NCI-H128 (cell line): ENCODE results near the gene NDFIP2.
"Not testable (repeated sequence)": the region's sequence is repeated elsewhere in the genome, so short reads cannot be mapped to it uniquely, and the experiment has no call there.

ENCODE experiments used
- DNase-seq: peaks from one replicate; lab custom pipeline; 2025; ENCODE audit not compliant: unreplicated experiment; lab: John Stamatoyannopoulos, UW

Gene NDFIP2

DNA sequence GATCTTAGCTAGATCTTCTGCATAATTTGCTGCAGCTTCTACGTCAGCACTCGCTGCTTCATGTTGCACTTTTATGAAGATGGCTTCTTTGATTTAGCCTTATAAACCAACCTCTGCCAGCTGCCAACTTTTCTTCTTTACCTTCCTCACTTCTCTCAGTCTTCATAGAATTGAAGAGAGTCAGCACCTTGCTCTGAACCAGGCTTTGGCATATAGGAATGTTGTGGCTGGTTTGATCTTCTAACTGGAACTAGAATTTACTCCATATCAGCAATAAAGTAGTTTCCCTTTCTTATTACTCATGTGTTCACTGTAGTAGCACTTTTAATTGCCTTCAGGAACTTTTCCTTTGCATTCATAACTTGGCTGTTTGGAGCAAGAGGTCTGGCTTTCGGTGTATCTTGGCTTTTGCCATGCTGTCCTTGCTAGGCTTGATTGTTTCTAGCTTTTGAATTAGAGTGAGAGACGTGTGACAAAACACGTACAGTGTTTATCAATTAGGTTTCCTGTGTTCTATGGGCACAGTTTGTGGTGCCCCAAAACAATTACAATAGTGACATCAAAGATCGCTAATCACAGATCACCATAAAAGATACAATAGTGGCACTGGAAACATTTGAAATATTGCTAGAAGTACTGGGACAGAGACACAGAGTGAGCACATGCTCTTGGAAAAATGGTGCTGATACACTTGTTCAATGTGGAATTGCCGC, 50.7 kb downstream of the NDFIP2 start:
- no peak for DNase-seq

DNA sequence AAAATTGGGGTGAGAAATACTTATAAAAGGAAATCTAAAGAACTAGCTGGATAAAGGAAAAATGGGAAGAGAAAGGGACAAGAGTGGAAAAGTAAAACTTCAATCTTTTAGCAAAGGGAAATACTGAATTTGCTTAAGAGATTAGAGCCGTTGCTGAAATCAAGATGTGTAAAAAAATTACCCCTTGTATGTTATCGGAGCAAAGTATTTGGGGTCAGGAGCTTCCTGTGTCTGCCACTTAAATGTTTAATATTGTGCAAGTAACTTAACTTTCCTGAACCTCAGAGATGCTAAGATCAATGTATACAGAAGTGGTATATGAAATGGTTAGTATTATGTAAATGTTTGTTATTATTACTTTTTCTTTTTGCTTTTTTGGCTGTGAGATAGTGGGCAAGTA, 51.6 kb downstream of the NDFIP2 start:
- DNase-seq, result no peak

DNA sequence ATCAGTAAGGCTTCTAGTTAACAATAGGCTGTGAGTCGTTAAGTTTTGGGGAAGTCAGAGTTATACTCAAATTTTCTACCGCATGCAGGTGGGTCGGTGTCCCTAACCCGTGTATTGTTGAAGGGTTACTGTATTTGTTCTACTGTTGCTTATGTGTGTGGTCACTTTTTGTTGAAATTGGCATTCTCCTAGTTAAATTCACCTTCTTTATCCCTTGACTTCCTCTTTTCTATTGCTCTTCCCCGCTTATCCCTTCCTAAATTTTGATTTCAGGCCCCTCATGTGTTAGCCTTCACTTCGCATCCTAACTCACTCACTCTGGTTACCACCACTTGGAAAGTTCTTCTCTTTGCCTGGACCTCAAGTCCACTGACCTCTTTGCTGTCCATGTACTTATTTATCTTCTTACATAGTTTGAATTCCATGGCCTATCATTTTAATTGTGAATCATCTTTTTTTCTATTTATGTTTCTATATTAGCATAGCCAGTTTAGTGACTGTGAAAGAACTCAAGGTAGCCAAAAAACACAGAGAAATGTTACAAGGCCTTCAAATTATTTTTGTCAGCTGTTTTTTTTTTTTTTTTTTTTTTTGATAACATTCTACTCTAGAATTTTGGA, 52.9 kb downstream of the NDFIP2 start:
- no peak for DNase-seq

DNA sequence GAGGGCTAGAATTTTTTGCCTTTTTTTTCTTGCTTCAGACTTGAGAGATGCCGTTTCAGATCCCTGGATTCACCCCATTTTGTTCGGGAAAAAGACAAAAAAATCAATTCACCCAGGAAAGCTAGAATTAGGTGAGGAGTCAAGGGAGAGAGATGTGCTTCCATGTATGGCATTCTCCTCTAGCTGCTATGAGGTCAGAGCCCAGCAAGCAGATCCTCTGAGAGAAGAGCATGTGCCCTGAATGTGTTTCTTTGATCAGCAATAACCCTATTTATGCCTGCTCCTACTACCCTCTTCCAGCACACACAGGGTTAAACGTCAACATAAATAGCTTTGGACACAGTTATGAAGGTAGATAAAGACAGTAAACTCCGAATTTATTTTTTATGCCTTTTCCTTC, 53.6 kb downstream of the NDFIP2 start:
- no peak for DNase-seq

DNA sequence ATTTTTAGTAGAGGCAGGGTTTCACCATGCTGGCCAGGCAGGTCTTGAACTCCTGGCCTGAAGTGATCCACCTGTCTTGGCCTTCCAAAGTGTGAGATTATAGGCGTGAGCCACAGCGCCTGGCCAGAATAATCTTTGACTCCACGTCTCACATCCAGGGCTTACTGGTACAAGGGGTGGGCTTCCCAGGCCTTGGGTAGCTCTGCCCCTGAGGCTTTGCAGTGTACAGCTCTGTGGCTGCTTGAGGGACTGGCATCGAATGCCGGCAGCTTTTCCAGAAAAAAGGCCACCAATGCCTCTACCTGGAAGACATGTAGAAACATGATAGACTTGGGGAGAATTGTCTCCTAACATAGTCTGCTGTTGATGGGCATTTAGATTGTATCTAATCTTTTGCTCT, 57.8 kb downstream of the NDFIP2 start:
- DNase-seq, result no peak

DNA sequence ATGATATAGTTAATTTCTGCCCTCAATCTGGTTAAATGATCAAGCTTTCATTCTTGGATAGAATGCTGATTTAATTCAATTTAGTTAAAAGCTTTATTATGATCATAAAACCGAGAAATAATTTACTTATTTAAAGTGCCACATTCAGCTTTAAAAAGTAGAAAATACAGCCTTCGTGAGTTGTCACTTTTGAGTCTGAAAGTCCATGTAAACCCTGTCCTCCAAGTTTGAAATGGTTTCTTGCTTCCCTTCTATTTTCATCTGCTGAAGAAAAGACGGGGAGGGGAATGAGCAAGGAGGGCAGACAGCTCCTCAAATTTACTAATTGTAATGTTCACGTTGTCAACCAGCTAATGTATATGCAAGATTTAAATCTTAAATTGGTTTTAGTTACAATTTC, 59.5 kb downstream of the NDFIP2 start:
- no peak for DNase-seq

DNA sequence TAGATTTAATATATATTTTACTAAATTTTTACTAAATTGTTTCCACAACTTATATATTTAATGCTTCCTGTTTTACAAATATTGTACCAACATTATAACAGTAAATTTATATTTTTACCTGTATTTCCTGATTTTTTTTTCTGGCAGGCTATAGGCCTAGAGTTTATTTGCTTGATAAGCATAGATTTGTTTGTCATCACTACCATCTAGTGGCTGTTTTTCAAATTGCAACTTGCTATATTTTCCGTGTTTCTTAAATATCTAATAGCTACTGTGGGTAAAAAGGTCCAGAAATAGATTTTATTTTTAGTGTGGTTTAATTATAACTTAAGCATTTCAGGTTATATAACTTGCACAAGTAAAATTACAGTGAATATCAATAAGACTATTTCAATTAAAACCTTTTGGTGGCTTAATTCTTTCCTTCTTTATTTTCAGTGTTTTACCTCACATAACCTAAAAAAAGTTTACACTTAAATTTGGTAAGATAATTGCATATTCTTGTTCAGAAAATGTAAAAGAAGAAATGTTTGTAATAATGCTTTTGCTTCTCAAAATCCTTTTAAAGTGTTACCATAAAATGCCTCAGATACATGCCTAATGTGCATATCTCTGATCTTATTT, 60.6 kb downstream of the NDFIP2 start:
- DNase-seq, result peak; percentile 55

DNA sequence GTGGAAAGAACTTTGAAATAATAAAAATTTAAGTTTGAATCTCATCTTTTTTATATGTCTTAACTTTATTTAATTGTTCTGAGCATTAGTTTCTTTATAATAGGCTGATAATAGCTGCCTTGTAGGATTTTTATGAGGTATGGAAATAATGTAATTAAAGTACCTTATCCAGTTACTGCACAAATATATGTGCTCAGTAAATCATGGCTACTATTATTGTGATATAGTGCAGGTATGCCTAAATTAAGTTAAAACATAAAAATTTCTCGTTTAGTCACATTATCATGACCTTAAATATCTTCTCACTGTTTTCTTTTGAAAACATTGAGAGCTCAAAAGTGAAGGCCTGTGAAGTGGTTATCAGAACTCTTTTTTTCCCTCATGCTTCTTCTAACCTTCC, 62.9 kb downstream of the NDFIP2 start:
- DNase-seq, result no peak

DNA sequence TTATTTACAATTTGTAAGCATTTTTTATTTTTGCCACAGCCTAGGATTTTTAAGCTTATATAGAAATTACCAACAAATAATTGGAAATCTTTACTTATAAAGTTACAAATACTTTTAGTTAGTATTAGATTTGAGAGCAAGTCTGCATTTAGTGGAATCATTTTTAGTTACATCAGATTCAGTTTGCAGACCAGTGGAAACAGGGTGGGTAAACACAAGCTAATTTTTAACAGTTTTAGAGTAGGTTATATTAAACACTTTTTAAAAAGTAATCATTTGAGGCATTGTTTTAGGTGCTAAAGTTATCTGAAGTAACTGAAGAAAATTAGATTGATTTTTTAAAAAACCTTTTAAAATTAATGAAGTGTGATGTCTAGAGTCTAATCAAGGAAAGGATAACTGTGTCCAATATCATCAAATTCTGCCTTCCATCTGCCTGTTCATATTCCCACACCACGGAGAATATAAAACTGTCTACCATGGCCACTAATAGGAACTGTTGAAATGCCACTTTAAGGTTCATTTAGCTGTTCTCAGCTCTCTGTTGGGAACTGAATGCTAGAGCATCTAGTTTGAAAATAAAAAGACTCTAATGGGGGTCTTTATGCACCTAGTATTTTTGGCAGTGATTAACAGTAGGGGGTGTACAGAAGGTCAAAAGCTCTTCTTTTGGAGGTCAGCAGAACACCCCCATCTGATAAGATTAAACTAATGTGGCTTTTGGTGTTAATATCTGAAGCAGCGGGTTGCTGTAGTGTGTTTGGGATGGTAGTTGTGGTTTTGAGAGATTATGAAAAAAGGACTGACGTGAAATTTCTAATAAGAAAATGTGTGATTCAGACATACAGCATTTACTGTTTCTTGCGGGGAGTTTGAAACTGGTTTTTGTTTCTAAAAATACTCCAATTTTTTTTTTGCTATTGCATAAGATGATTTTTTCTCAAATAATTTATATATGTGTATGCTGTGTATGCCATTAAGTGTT, 66.5 kb downstream of the NDFIP2 start:
- no peak for DNase-seq

DNA sequence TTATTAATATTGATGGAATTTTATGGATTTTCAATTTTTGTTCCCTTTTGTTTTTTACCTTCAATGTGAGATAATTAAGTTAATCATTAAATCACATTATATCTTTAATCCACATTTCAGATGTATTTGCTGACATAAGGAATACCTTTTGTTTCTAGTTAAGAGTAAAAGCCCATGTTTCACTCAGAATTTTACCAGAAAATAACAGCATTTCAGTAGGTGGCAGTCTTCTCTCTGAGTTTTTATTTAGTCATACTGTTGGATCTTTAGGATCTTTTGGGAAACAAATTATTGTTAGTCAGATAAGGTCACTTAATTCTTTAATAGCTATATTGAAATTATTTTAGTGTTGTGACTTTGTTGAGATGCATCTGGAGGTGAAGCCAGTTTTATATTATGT, 67.9 kb downstream of the NDFIP2 start:
- no peak for DNase-seq

DNA sequence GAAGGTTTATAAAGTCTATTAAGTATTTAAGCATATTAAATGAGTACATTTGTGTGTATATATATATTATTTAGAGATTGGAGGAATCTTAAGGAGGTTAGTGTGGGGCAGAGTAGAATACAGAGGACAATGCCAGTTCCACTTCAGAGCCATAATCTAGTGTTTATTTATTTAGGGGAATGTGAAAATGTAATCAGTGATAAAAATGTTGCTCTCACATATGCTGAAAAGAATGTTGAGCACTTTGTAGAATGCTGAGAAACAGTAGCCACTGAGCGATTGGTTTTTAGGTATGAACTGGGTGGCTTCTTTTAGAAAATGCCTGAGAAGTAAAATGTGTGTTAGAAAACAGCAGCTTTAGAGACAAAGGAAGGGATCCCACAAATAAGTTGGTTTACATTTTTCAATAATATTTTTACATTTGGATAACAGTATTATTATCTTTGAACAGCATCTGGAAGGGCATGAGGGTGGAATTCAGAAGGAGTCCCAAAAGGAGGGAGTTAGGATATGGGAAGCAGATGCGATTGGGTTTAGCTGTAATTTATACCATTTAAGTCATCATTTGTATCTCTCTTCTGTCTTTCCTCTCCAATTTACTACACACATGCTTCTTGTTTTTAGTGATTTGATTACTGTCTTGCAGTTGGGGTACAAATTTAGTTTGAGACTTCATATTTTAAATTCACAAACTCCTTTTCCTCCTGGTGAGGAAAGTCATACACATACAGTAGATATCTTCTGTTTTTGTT, 68.6 kb downstream of the NDFIP2 start:
- no peak for DNase-seq

DNA sequence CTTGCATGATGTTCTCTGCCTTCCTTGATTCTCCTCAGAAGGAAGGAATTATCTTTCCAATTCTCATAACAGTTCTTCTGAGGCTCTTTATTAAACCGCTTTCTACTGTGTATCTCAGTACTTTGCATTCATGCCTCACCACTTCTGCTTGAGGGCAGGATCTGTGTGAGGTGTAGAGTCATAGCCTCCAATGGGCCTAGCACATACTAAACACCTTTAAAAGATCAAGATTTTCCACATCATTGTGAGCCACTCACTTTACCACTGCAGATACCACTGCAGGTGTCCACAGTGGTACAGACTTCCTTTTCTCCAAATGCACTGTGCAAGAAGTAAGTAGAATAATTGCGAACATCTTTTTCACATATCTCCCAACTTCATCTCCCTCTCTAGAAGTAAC, 76.7 kb downstream of the NDFIP2 start:
- no peak for DNase-seq

DNA sequence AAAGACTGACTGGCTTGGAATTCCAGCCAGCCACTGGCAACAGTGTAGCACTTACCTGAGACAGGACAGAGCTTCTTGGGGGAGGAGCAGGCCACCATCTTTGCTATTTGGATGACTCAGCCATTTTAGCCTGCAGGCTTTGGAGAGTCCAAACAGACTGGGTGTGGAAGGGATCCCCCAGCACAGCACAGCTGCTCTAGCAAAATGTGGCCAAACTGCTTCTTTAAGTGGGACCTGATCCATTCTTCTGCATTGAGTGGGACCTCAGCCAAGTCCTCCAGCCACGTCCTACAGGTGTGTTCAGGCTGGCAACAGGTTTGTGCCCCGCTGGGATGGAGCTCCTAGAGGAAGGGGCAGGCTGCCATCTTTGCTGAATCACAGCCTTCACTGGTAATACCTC, 80.0 kb downstream of the NDFIP2 start:
- no peak for DNase-seq

DNA sequence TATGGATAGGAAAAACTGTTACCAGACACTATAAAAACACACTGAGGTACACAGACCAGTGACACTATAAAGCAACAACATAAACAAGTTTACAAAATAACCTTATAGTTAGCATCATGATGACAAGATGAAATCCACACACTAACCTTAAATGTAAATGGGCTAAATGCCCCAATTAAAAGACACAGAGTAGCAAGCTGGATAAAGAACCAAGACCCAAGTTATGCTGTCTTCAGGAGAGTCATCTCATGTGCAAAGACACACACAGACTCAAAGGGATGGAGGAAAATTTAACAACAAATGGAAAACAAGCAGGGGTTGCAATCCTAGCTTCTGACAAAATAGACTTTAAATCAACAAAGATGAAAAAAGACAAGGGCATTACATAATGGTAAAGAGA, 81.6 kb downstream of the NDFIP2 start:
- no peak for DNase-seq

DNA sequence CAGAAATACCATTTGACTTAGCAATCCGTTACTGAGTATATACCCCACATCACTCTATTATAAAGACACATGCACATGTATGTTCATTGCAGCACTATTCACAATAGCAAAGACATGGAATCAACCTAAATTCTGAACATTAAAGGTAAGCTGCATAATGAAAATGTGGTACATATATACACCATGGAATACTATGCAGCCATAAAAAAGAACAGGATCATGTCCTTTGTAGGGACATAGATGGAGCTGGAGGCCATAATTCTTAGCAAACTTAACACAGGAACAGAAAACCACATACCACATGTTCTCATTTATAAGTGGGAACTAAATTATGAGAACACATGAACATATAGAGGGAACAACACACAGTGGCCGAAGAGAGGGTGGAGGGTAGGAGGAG, 85.2 kb downstream of the NDFIP2 start:
- DNase-seq, result no peak

DNA sequence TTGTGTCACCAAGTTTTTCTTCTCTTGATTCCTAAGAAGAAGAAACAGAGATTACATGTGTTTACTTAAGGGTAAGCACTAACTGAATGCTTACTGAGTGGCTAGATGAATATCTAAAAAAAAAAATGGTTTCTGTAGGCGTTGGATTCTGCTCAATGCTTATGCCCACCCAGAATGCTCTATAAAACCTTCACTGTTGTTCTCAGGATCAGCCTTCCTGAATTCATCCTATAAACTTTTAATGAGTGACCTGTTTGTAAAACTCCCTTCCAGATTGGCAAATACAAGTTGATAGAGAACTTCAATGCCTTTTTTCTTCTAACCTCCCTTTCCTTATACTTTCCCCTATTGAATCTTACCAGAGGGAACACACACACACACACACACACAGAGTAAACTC, 90.2 kb downstream of the NDFIP2 start:
- no peak for DNase-seq

DNA sequence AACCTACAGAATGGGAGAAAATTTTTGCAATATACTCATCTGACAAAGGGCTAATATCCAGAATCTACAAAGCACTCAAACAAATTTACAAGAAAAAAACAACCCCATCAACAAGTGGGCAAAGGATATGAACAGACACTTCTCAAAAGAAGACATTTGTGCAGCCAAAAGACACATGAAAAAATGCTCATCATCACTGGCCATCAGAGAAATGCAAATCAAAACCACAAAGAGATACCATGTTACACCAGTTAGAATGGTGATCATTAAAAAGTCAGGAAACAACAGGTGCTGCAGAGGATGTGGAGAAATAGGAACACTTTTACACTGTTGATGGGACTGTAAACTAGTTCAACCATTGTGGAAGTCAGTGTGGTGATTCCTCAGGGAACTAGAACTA, 92.9 kb downstream of the NDFIP2 start:
- DNase-seq, result not testable (repeated sequence)

DNA sequence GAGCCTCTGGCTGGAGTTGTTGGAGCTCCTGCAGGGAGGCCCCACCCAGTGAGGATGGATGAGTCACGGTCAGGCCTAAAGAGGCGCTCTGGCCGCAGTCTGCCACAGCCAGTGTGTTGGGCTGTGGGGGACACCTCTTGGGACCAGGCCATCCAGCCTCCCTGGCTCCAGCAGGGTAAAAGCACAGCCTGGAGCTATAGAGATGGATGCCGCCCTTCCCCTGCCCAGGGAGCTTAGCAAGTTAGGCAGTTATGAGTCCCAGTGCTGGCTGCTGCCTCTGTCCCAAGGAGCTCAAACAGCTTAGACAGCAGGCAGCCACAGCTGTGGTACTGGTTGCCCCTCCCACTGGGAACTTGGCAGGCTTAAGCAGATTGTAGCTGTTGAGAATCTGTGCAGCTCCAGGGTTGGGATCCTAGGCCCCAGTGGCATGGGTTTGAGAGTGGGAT, 100.9 kb downstream of the NDFIP2 start:
- DNase-seq, result no peak

DNA sequence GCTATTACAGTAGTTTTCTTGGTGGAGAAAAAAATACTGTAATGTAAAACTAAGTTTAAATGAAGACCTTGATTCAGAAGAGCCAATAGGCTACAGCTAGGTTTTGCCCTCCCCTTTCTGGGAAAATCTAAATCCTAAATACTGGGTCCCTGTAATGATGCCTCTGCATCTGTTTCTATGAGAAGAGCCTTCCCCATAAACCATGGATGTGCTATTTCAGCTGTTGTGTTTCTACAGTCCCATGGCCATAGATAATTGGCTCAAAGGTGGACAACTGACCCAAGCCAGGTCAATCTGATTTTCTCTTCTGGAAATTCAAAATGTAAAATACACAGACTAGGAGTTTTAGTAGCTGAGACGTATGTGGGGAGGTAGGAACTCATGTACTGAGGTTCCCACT, 101.9 kb downstream of the NDFIP2 start:
- DNase-seq, result no peak

DNA sequence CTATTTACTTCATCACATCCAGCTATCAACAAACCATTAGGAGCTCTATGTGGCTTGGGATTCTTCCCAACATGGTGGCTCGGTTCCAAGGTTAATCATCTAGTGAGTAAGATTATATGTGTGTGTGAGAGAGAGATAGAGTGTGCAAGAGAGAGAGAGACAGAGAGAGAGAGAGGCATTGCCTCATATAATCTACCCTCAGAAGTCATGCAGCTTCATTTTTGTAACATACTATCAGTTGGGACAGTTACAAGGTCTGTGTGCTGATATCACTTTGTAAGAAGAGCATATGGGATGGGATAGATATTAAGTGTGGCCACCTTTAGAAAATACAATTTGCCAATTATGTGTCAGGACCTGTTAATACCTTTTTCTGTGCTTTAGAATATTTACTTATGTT, 104.1 kb downstream of the NDFIP2 start:
- DNase-seq, result no peak
